Panc1 (cell line): Measurements from ENCODE around the gene SPEM1. TPM values are rescaled to one million over a fixed set of nuclear protein-coding genes. Genes with fewer than 3 reads are reported as not detected.

Experiments used
- ATAC-seq: fragments of 200-7000 bp; cut with Tn5 transposase; 2 replicates; pipeline ENCODE4 v1.9.1; 2020; ENCODE audit warnings: mild to moderate bottlenecking, moderate library complexity
- BruUV-seq: library from RNA; stranded (reverse); fragments of 400-500 nt; replicated peaks from 2 replicates; lab custom pipeline; 2021; lab: Mats Ljungman, UMichigan
- CTCF ChIA-PET: fragments of 300-600 bp; sonication (Branson Sonifier 250); formaldehyde crosslinking; loops from one replicate; lab custom pipeline; 2022; ENCODE audit warnings: antibody characterized with exemption; lab: Charles Lee
- POLR2A ChIA-PET: fragments of 300-600 bp; sonication (Branson Sonifier 250); formaldehyde crosslinking; loops from one replicate; lab custom pipeline; 2022; ENCODE audit warnings: antibody characterized with exemption; lab: Charles Lee
- DNase-seq: peaks from one replicate; pipeline ENCODE4 v3.0.0-alpha.2; 2010; ENCODE audit warnings: low read depth, low spot score
- H3K27ac ChIP-seq: 2 replicates; pipeline ENCODE4 v1.5.1; 2011; ENCODE audit warnings: mild to moderate bottlenecking, low read length, inconsistent platforms
- H3K27me3 ChIP-seq: fragments of 200-500 bp; sonication (Bioruptor generic); 2 replicates; pipeline ENCODE4 v1.6.0; 2014; ENCODE audit warnings: low read length, inconsistent platforms; ENCODE audit not compliant: control insufficient read depth, insufficient read depth
- H3K36me3 ChIP-seq: fragments of 200-500 bp; sonication (Bioruptor generic); 2 replicates; pipeline ENCODE4 v1.5.1; 2014; ENCODE audit warnings: inconsistent platforms, mild to moderate bottlenecking, low read length, moderate library complexity; ENCODE audit not compliant: control insufficient read depth, insufficient read depth
- H3K4me1 ChIP-seq: 2 replicates; pipeline ENCODE4 v1.5.1; 2011; ENCODE audit warnings: inconsistent platforms, mild to moderate bottlenecking, low read length, moderate library complexity; ENCODE audit not compliant: control insufficient read depth, insufficient read depth
- H3K4me3 ChIP-seq, 2 experiments: 2 replicates each; pipeline ENCODE4 v1.5.1; 2011 to 2012; ENCODE audit warnings: low read depth in 2 of 2, low read length in 2 of 2, mild to moderate bottlenecking in 2 of 2, inconsistent platforms in 1 of 2, moderate library complexity in 1 of 2
- H3K9me3 ChIP-seq: fragments of 200-500 bp; sonication (Bioruptor generic); 2 replicates; pipeline ENCODE4 v1.5.1; 2014; ENCODE audit warnings: low read depth, mild to moderate bottlenecking, inconsistent platforms, low read length, moderate library complexity; ENCODE audit not compliant: control insufficient read depth, insufficient read depth
- POLR2AphosphoS5 ChIP-seq: IDR thresholded peaks from 2 replicates; pipeline ENCODE4 v1.6.1; 2012; ENCODE audit warnings: mild to moderate bottlenecking, low read depth, low read length, moderate library complexity
- REST ChIP-seq, 2 experiments: IDR thresholded peaks; 2 replicates each; pipeline ENCODE4 v1.6.1; 2011 to 2012; ENCODE audit warnings: low read depth in 2 of 2, control low read depth in 1 of 2, low read length in 1 of 2, mild to moderate bottlenecking in 1 of 2, moderate library complexity in 1 of 2; ENCODE audit not compliant: insufficient read depth in 1 of 2
- SIN3A ChIP-seq: IDR thresholded peaks from 2 replicates; pipeline ENCODE4 v1.6.1; 2012; ENCODE audit warnings: low read depth, mild to moderate bottlenecking, low read length, moderate library complexity, borderline replicate concordance; ENCODE audit not compliant: insufficient read depth
- TCF7L2 ChIP-seq: IDR thresholded peaks from 2 replicates; pipeline ENCODE4 v1.6.1; 2011; ENCODE audit warnings: mild to moderate bottlenecking, low read depth, low read length, inconsistent platforms
- in situ Hi-C: cut with HindIII; loops from 2 replicates; pipeline ENCODE4 v1.10.0; 2016; ENCODE audit warnings: low sequenced_read_pairs, low pct_unique_long_range_greater_than_20kb
- intact Hi-C: fragments of 100-400 bp; cut with micrococcal nuclease; formaldehyde crosslinking; loops from one replicate; pipeline ENCODE4 v1.10.0; 2022; ENCODE audit not compliant: unreplicated experiment
- total RNA-seq: library from RNA; stranded (reverse); gene quantifications from one replicate; pipeline ENCODE4 v1.2.1, GENCODE V29; 2021; ENCODE audit not compliant: unreplicated experiment
- TF ChIP-seq, protein P1 (sequence below): fragments of 450-650 bp; IDR thresholded peaks from 2 replicates; pipeline ENCODE4 v1.5.1; 2017; ENCODE audit warnings: mild to moderate bottlenecking

The SPEM1 gene
- total RNA-seq, 1 experiment from 2014 or later = not detected

- H3K4me3 ChIP-seq = no peak overlapping the region
- H3K9me3 ChIP-seq = no peaks in the 10 kb centered on the region
- no peak for TF ChIP-seq POLR2AphosphoS5
- TF ChIP-seq SIN3A = no peak
- TF ChIP-seq REST (IDR thresholded peaks at IDR 0.05; ENCODE audit: insufficient read depth in 1 of 2, low read depth in 2 of 2, low read length in 1 of 2) = no peak
- TF ChIP-seq, protein P1, sequence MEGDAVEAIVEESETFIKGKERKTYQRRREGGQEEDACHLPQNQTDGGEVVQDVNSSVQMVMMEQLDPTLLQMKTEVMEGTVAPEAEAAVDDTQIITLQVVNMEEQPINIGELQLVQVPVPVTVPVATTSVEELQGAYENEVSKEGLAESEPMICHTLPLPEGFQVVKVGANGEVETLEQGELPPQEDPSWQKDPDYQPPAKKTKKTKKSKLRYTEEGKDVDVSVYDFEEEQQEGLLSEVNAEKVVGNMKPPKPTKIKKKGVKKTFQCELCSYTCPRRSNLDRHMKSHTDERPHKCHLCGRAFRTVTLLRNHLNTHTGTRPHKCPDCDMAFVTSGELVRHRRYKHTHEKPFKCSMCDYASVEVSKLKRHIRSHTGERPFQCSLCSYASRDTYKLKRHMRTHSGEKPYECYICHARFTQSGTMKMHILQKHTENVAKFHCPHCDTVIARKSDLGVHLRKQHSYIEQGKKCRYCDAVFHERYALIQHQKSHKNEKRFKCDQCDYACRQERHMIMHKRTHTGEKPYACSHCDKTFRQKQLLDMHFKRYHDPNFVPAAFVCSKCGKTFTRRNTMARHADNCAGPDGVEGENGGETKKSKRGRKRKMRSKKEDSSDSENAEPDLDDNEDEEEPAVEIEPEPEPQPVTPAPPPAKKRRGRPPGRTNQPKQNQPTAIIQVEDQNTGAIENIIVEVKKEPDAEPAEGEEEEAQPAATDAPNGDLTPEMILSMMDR = no peak
- TF ChIP-seq TCF7L2 = no peak
- H3K4me1 ChIP-seq = no peaks in the 10 kb centered on the region
- BruUV-seq = no TSS peak
- in situ Hi-C loops (no loop called here), intact Hi-C loops (no loop called here)
- no peak for DNase-seq
- 0 out of 2 replicates have a peak, but pooled peaks have one; percentile 31 for ATAC-seq
- no peak overlapping the region for H3K27ac ChIP-seq
- ChIA-PET CTCF (no interaction called here), POLR2A (no interaction called here)
- H3K27me3 ChIP-seq = no peaks in the 10 kb centered on the region
- H3K36me3 ChIP-seq = no peaks in the 10 kb centered on the region
These were observed 7.4 kb downstream of the SPEM1 start for GRCh38 chr17:7427549-7427948.

DNA sequence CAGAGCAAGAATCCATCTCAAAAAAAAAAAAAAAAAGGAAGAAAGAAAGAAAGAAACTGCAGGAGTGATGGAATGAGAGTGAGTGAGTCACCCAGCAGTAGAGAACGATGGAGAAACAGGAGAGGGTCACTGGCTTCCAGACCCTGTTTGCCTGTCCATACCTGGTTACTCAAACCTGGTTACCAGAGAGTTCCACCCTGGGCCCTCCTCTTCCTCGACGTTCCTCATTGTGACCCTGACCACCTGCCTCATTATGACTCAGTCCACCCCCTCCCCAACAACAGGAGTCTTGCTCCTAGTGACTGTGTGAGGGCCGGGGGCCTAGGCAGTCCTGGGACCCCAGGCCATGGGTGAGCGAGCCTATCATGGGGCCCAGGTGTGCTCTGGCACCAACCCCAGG is 8.4 kb downstream of the SPEM1 start, which contains the start of gene SPEM3:
Gene SPEM3 (plus strand): TSS at position 301 of the 400 bp plus-strand sequence. CDS start 46 bp downstream, at position 347.
- in situ Hi-C loops = no loop called here
- ChIA-PET CTCF (no interaction called here), POLR2A (no interaction called here)
- no peaks in the 10 kb centered on the region for H3K36me3 ChIP-seq
- H3K9me3 ChIP-seq = no peaks in the 10 kb centered on the region
- no peak for DNase-seq
- TF ChIP-seq SIN3A (no peak), TCF7L2 (no peak), REST (IDR thresholded peaks at IDR 0.05; ENCODE audit: insufficient read depth in 1 of 2, low read depth in 2 of 2, low read length in 1 of 2) (no peak), POLR2AphosphoS5 (no peak)
- TF ChIP-seq, protein P1 = no peak
- BruUV-seq = no TSS peak
- H3K27ac ChIP-seq = no peak within 1 kb of the TSS
- intact Hi-C loops = no loop called here
- no peaks in the 10 kb centered on the region for H3K4me1 ChIP-seq
- no peak for ATAC-seq
- H3K27me3 ChIP-seq = no peaks in the 10 kb centered on the region
- H3K4me3 ChIP-seq = no peak within 1 kb of the TSS
